Activated CD8-positive, alpha-beta memory T cell treated with anti-CD3 and anti-CD28 coated beads, Interleukin-2, amount 10 ng/mL, durations not matched to agents 7 days and 5 days (primary cell): Measurements from ENCODE around the gene NPEPL1. TPM values are rescaled to one million over a fixed set of nuclear protein-coding genes. Genes with fewer than 3 reads are reported as not detected.

ENCODE experiments used
- ATAC-seq: fragments of 150-1000 bp; cut with Tn5 transposase; one replicate; pipeline ENCODE4 v1.10.0; 2021; ENCODE audit warnings: moderate library complexity
- CTCF ChIA-PET: fragments of 350-600 bp; sonication (Branson Sonifier 250); formaldehyde crosslinking; loops from one replicate; lab custom pipeline; 2021; ENCODE audit warnings: antibody characterized with exemption; lab: Charles Lee
- DNase-seq: peaks from one replicate; pipeline ENCODE4 v3.0.0-alpha.2; 2020
- H3K27ac Mint-ChIP-seq: one replicate; pipeline ENCODE4 v1.8.0; 2021; ENCODE audit warnings: mild to moderate bottlenecking, mixed read lengths
- H3K27me3 Mint-ChIP-seq: one replicate; pipeline ENCODE4 v1.8.0; 2021; ENCODE audit warnings: mixed read lengths
- H3K36me3 Mint-ChIP-seq: one replicate; pipeline ENCODE4 v1.8.0; 2021; ENCODE audit warnings: mild to moderate bottlenecking, mixed read lengths
- H3K4me1 Mint-ChIP-seq: one replicate; pipeline ENCODE4 v1.8.0; 2021; ENCODE audit warnings: mixed read lengths
- H3K4me3 Mint-ChIP-seq: one replicate; pipeline ENCODE4 v1.8.0; 2021; ENCODE audit warnings: mild to moderate bottlenecking, moderate library complexity, mixed read lengths
- H3K9me3 Mint-ChIP-seq: one replicate; pipeline ENCODE4 v1.8.0; 2022; ENCODE audit warnings: low read depth, mixed read lengths
- total RNA-seq, 2 experiments: library from RNA; stranded (reverse); gene quantifications; one replicate each; pipeline ENCODE4 v1.2.3, GENCODE V29; 2021

NPEPL1 gene
- total RNA-seq, 2 experiments from 2014 or later, result 19.3 to 30.4 TPM

DNA sequence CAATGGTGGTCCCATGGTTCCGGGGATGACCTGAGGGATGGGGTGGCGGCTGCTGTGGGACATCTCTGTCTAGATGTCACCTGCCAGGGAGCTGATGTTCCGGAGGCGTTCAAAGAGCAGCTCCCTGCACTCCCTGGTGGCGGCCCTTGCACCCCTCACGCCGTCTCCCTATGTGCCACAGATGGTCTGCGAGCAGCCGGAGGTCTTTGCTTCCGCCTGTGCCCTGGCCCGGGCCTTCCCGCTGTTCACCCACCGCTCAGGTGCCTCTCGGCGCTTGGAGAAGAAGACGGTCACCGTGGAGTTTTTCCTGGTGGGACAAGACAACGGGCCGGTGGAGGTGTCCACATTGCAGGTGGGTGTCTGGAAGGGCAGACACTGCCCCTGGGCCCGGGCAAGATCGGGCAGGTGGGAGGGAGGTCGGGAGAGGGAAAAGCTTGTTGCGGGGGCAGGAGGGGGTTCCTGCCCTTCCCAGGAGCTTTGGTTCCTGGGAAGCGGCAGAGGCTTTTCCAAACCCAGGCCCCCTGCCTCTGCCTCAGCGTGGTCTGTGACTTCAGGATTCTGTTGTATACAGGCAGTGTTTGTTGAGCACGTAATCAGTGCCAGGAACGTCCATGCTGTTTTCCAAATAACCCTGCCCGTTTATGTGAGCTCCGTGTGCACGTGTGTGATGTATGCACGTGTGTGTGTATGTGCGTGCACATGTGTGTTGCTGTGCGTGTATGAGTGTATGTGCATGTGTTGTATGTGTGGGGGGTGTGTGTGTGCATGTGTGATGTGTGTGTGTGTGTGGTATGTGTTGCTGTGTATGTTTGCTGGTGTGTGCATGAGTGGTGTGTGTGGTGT lies 1.9 kb downstream of the NPEPL1 start:
- Mint-ChIP-seq H3K4me1 (peaks cover 12% of the 10 kb centered on the region), H3K27me3 (no peaks in the 10 kb centered on the region), H3K27ac (no peak overlapping the region), H3K9me3 (no peaks in the 10 kb centered on the region), H3K4me3 (no peak overlapping the region), H3K36me3 (peaks cover 2% of the 10 kb centered on the region)
- ATAC-seq (no peak), DNase-seq (no peak)
- CTCF ChIA-PET, result interaction anchor here (0.5 to 4.1 kb wide), 3 partner anchors 43 to 567 kb away, joined by 3 to 41 read pairs (median 4); partner anchors contain the start of gene STX16

- no peaks in the 10 kb centered on the region for H3K9me3 Mint-ChIP-seq
- no peaks in the 10 kb centered on the region for H3K27me3 Mint-ChIP-seq
- CTCF ChIA-PET, result interaction anchor here (0.6 kb wide), 1 partner anchor 323 kb away, joined by 4 read pairs; no protein-coding TSS in a partner anchor
- no peak overlapping the region for H3K4me3 Mint-ChIP-seq
- peaks cover 14% of the 10 kb centered on the region for H3K4me1 Mint-ChIP-seq
- ATAC-seq, result no peak
- H3K36me3 Mint-ChIP-seq, result peaks cover 2% of the 10 kb centered on the region
- DNase-seq, result no peak
- no peak overlapping the region for H3K27ac Mint-ChIP-seq
Observed at GRCh38 chr20:58695084-58695722, 2.6 kb downstream of the NPEPL1 start.

DNA sequence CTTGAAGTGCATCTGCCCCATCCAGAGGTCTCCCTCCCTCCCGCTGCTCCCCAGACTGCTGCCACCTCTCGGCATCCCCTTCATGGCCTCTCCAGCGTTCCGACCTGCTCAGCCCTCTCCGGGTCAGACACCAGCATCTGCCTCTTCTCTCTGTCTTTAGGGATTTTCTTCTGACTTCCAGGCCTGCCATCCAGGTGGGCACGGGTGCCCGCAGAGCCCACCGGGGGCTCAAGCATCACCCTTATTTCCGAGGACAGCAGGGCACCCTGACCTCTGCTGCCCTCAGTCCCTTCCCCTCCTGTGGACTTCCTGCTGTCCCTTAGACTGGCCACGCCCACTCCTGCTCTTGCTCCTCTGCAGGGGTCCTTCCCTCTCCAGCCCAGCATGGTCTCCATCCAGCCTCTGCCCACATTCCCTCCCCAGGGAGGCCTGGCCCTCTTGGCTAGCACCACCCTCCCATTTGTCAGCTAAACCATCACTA lies 3.3 kb downstream of the NPEPL1 start:
- Mint-ChIP-seq H3K9me3 (no peaks in the 10 kb centered on the region), H3K27me3 (no peaks in the 10 kb centered on the region), H3K4me1 (peaks cover 12% of the 10 kb centered on the region), H3K27ac (no peak overlapping the region), H3K36me3 (peaks cover 2% of the 10 kb centered on the region), H3K4me3 (no peak overlapping the region)
- no peak for ATAC-seq
- no peak for DNase-seq
- CTCF ChIA-PET, result no interaction called here

- Mint-ChIP-seq H3K4me3 (no peak overlapping the region), H3K27me3 (no peaks in the 10 kb centered on the region), H3K9me3 (no peaks in the 10 kb centered on the region), H3K27ac (no peak overlapping the region), H3K36me3 (peaks cover 2% of the 10 kb centered on the region), H3K4me1 (peaks cover 11% of the 10 kb centered on the region)
- no peak for ATAC-seq
- DNase-seq, result no peak
- CTCF ChIA-PET, result interaction anchor here (0.9 kb wide), 1 partner anchor 45 kb away, joined by 3 read pairs; the partner anchor contains the start of gene STX16
Observed at GRCh38 chr20:58696411-58696961, 3.9 kb downstream of the NPEPL1 start.

- no peaks in the 10 kb centered on the region for H3K27me3 Mint-ChIP-seq
- no peak for ATAC-seq
- H3K4me1 Mint-ChIP-seq, result peaks cover 8% of the 10 kb centered on the region
- no peaks in the 10 kb centered on the region for H3K9me3 Mint-ChIP-seq
- no peak for DNase-seq
- H3K27ac Mint-ChIP-seq, result no peak overlapping the region
- no peak overlapping the region for H3K4me3 Mint-ChIP-seq
- CTCF ChIA-PET, result interaction anchor here (0.9 kb wide), 1 partner anchor 46 kb away, joined by 3 read pairs; the partner anchor contains the start of gene STX16
- peaks cover 2% of the 10 kb centered on the region for H3K36me3 Mint-ChIP-seq
Observed at GRCh38 chr20:58697201-58697866, 4.7 kb downstream of the NPEPL1 start.

- no peak overlapping the region for H3K27ac Mint-ChIP-seq
- ATAC-seq (no peak), DNase-seq (no peak)
- H3K27me3 Mint-ChIP-seq, result no peaks in the 10 kb centered on the region
- H3K4me3 Mint-ChIP-seq, result no peak overlapping the region
- CTCF ChIA-PET, result no interaction called here
- H3K36me3 Mint-ChIP-seq, result peaks cover 7% of the 10 kb centered on the region
- H3K9me3 Mint-ChIP-seq, result no peaks in the 10 kb centered on the region
- peaks cover 8% of the 10 kb centered on the region for H3K4me1 Mint-ChIP-seq
Observed at GRCh38 chr20:58697867-58698703, 5.5 kb downstream of the NPEPL1 start.

GRCh38 chr20:58698741-58699622 lies 6.4 kb downstream of the NPEPL1 start:
- peaks cover 4% of the 10 kb centered on the region for H3K4me1 Mint-ChIP-seq
- H3K36me3 Mint-ChIP-seq, result peaks cover 13% of the 10 kb centered on the region
- H3K9me3 Mint-ChIP-seq, result no peaks in the 10 kb centered on the region
- no peaks in the 10 kb centered on the region for H3K27me3 Mint-ChIP-seq
- DNase-seq, result no peak
- no peak overlapping the region for H3K27ac Mint-ChIP-seq
- CTCF ChIA-PET, result no interaction called here
- H3K4me3 Mint-ChIP-seq, result no peak overlapping the region
- no peak for ATAC-seq

DNA sequence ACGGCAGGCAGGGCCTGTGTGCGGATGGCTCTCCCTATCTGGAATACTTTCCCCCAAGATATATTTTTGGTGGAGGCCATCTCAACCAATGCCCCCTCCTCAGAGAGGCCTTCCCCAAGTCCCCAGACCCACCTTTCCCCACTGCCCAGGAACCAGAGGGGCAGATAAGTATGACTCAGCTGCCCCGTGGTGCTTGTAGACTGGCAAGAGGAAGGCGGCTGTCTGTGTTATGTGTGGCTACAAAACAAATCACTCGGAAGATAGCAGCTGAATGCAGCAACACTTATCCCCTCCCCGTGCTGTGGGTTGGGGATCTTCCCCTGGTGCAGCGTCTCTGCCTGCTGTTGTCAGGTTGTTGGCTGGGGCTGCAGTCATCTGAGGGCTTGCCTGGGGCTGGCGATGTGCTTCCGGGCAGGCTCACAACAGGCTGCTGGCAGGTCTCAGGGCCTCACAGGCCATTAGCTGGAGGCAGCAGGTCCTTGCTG lies 7.1 kb downstream of the NPEPL1 start:
- no peak for DNase-seq
- H3K36me3 Mint-ChIP-seq, result peaks cover 13% of the 10 kb centered on the region

GRCh38 chr20:58700121-58700821 lies 7.7 kb downstream of the NPEPL1 start:
- no peak overlapping the region for H3K4me3 Mint-ChIP-seq
- H3K36me3 Mint-ChIP-seq, result peaks cover 13% of the 10 kb centered on the region
- CTCF ChIA-PET, result no interaction called here
- no peak overlapping the region for H3K27ac Mint-ChIP-seq
- no peaks in the 10 kb centered on the region for H3K9me3 Mint-ChIP-seq
- DNase-seq, result no peak
- H3K27me3 Mint-ChIP-seq, result no peaks in the 10 kb centered on the region
- H3K4me1 Mint-ChIP-seq, result peaks cover 8% of the 10 kb centered on the region
- ATAC-seq, result no peak

More for the DNA sequence above, 7.1 kb downstream of the NPEPL1 start:
- Mint-ChIP-seq H3K27ac (no peak overlapping the region), H3K9me3 (no peaks in the 10 kb centered on the region), H3K27me3 (no peaks in the 10 kb centered on the region), H3K4me1 (peaks cover 6% of the 10 kb centered on the region), H3K4me3 (no peak overlapping the region)
- CTCF ChIA-PET, result no interaction called here
- ATAC-seq, result no peak

DNA sequence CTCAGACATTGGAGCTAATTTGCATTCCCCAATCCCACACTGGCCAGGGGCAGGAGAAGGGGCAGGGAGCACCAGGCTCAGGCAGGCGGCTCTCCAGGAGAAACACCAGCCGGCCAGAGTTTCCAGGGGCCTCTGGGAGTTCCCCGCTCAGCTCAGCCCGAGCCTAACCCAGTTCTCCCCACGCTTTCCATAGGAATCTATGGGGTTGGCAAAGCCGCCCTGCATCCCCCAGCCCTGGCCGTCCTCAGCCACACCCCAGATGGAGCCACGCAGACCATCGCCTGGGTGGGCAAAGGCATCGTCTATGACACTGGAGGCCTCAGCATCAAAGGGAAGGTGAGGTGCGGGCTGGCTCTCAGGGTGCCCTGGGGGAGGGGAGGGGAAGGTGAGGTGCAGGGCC lies 8.2 kb downstream of the NPEPL1 start:
- peaks cover 8% of the 10 kb centered on the region for H3K4me1 Mint-ChIP-seq
- ATAC-seq (no peak), DNase-seq (no peak)
- H3K9me3 Mint-ChIP-seq, result no peaks in the 10 kb centered on the region
- H3K4me3 Mint-ChIP-seq, result no peak overlapping the region
- CTCF ChIA-PET, result no interaction called here
- peaks cover 13% of the 10 kb centered on the region for H3K36me3 Mint-ChIP-seq
- no peak overlapping the region for H3K27ac Mint-ChIP-seq
- H3K27me3 Mint-ChIP-seq, result no peaks in the 10 kb centered on the region

DNA sequence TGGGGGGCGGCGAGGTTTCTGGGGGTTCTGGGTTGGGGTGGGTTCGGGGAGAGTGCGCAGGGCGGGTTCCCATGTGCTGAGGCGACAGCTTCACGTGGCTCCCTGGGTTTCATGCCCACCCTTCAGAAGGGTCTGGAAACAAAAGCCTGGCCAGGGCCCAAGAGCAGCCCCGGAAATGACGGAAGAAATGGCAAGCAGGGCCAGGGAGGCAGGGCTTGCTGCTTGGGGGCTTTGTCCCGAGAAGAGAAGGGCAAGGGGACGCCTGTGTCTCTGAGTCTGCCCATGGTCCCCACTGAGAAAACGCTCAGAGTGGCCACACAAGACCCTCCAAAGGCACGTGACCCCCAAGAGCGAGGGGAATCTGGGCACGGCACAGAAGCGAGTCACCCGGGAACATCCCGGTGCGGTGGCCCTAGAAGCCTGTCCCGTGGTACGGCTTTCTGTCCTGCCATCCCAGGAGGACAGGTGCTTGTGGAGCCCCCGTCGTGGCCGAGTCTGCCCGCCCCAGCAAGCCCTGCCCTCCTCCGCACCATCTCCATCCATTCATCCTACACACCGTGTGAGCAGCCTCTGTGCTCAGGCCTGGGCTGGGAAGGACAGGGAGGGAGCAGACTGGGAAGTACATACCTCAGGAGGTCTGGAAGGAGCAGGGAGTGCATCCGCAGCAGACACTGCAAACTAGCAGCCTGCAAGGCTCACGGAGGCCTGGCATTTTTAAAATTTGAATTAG lies 9.0 kb downstream of the NPEPL1 start:
- Mint-ChIP-seq H3K4me3 (no peak overlapping the region), H3K4me1 (peaks cover 8% of the 10 kb centered on the region), H3K27me3 (no peaks in the 10 kb centered on the region), H3K9me3 (no peaks in the 10 kb centered on the region), H3K27ac (no peak overlapping the region), H3K36me3 (peaks cover 13% of the 10 kb centered on the region)
- CTCF ChIA-PET, result no interaction called here
- DNase-seq (no peak), ATAC-seq (no peak)
